ENCODE results near the gene ELP1.

ELP1 gene

GRCh38 chr9:108963459-108964143, 29.7 kb upstream of the ELP1 start:
- no peaks in the 10 kb centered on the region for H3K9me3 ChIP-seq (ENCODE audit: insufficient read depth, low read length)
- no peaks in the 10 kb centered on the region for H3K27me3 ChIP-seq (ENCODE audit: low read depth, low read length)
- no peak overlapping the region for H3K4me3 ChIP-seq (ENCODE audit: low read length)
- H3K79me2 ChIP-seq (ENCODE audit: low read length), result no peaks in the 10 kb centered on the region
- TF ChIP-seq, protein P1, sequence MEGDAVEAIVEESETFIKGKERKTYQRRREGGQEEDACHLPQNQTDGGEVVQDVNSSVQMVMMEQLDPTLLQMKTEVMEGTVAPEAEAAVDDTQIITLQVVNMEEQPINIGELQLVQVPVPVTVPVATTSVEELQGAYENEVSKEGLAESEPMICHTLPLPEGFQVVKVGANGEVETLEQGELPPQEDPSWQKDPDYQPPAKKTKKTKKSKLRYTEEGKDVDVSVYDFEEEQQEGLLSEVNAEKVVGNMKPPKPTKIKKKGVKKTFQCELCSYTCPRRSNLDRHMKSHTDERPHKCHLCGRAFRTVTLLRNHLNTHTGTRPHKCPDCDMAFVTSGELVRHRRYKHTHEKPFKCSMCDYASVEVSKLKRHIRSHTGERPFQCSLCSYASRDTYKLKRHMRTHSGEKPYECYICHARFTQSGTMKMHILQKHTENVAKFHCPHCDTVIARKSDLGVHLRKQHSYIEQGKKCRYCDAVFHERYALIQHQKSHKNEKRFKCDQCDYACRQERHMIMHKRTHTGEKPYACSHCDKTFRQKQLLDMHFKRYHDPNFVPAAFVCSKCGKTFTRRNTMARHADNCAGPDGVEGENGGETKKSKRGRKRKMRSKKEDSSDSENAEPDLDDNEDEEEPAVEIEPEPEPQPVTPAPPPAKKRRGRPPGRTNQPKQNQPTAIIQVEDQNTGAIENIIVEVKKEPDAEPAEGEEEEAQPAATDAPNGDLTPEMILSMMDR (IDR thresholded peaks at IDR 0.05; ENCODE audit: low read depth, low read length), result no peak
- no peak for TF ChIP-seq EZH2phosphoT487 (IDR thresholded peaks at IDR 0.05; ENCODE audit: low read depth)
- no peak overlapping the region for H3K9ac ChIP-seq (ENCODE audit: low read length)
- no peaks in the 10 kb centered on the region for H3K4me1 ChIP-seq (ENCODE audit: low read length)
- H2AFZ ChIP-seq (ENCODE audit: low read depth, low read length), result no peak overlapping the region
- H3K4me2 ChIP-seq (ENCODE audit: low read length), result no peak overlapping the region
- H4K20me1 ChIP-seq (ENCODE audit: insufficient read depth, low read length), result no peaks in the 10 kb centered on the region
- no peak overlapping the region for H3K27ac ChIP-seq (ENCODE audit: low read length)
- no peaks in the 10 kb centered on the region for H3K36me3 ChIP-seq (replicated peaks; ENCODE audit: low read depth, low read length)

- no peak overlapping the region for H3K27ac ChIP-seq (ENCODE audit: low read length)
- H4K20me1 ChIP-seq (ENCODE audit: insufficient read depth, low read length), result no peaks in the 10 kb centered on the region
- TF ChIP-seq, protein P1 (IDR thresholded peaks at IDR 0.05; ENCODE audit: low read depth, low read length), result no peak
- no peak for TF ChIP-seq EZH2phosphoT487 (IDR thresholded peaks at IDR 0.05; ENCODE audit: low read depth)
- no peaks in the 10 kb centered on the region for H3K27me3 ChIP-seq (ENCODE audit: low read depth, low read length)
- no peak overlapping the region for H2AFZ ChIP-seq (ENCODE audit: low read depth, low read length)
- no peaks in the 10 kb centered on the region for H3K79me2 ChIP-seq (ENCODE audit: low read length)
- H3K36me3 ChIP-seq (replicated peaks; ENCODE audit: low read depth, low read length), result no peaks in the 10 kb centered on the region
- no peaks in the 10 kb centered on the region for H3K4me1 ChIP-seq (ENCODE audit: low read length)
- no peak overlapping the region for H3K4me3 ChIP-seq (ENCODE audit: low read length)
- H3K4me2 ChIP-seq (ENCODE audit: low read length), result no peak overlapping the region
- no peaks in the 10 kb centered on the region for H3K9me3 ChIP-seq (ENCODE audit: insufficient read depth, low read length)
- no peak overlapping the region for H3K9ac ChIP-seq (ENCODE audit: low read length)
Measured at GRCh38 chr9:108961151-108961550, 27.2 kb upstream of the ELP1 start.

- Histone ChIP-seq H3K27me3 (ENCODE audit: low read depth, low read length) (no peaks in the 10 kb centered on the region), H3K4me2 (ENCODE audit: low read length) (no peak overlapping the region), H3K9me3 (ENCODE audit: insufficient read depth, low read length) (no peaks in the 10 kb centered on the region), H3K4me1 (ENCODE audit: low read length) (no peaks in the 10 kb centered on the region), H3K36me3 (replicated peaks; ENCODE audit: low read depth, low read length) (no peaks in the 10 kb centered on the region), H4K20me1 (ENCODE audit: insufficient read depth, low read length) (no peaks in the 10 kb centered on the region), H2AFZ (ENCODE audit: low read depth, low read length) (no peak overlapping the region), H3K79me2 (ENCODE audit: low read length) (no peaks in the 10 kb centered on the region), H3K27ac (ENCODE audit: low read length) (no peak overlapping the region), H3K4me3 (ENCODE audit: low read length) (no peak overlapping the region), H3K9ac (ENCODE audit: low read length) (no peak overlapping the region)
- TF ChIP-seq EZH2phosphoT487 (IDR thresholded peaks at IDR 0.05; ENCODE audit: low read depth), result no peak
- TF ChIP-seq, protein P1 (IDR thresholded peaks at IDR 0.05; ENCODE audit: low read depth, low read length), result no peak
Measured at GRCh38 chr9:108960331-108960730, 26.4 kb upstream of the ELP1 start.

DNA sequence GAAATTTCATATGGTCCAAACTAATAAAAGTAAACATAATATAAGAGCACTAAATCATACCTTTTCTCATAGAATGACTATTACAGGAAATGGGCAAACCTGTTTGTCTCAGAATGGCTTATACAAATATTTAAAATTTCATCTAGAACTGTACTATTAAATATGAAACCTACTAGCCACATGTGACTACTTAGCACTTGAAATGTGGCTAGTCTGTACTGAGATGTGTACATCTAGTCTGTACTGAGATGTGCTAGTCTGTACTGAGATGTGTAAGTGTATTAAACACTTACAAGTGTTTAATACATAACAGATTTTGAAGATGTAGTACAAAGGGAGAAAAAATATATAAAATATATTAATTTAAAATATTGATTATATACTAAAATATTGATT, 22.7 kb upstream of the ELP1 start:
- no peaks in the 10 kb centered on the region for H3K9me3 ChIP-seq (ENCODE audit: insufficient read depth, low read length)
- no peaks in the 10 kb centered on the region for H3K27me3 ChIP-seq (ENCODE audit: low read depth, low read length)
- no peaks in the 10 kb centered on the region for H3K4me1 ChIP-seq (ENCODE audit: low read length)
- no peak overlapping the region for H3K4me3 ChIP-seq (ENCODE audit: low read length)
- no peak overlapping the region for H3K27ac ChIP-seq (ENCODE audit: low read length)
- H3K79me2 ChIP-seq (ENCODE audit: low read length), result no peaks in the 10 kb centered on the region
- no peak overlapping the region for H3K4me2 ChIP-seq (ENCODE audit: low read length)
- H3K9ac ChIP-seq (ENCODE audit: low read length), result no peak overlapping the region
- no peaks in the 10 kb centered on the region for H3K36me3 ChIP-seq (replicated peaks; ENCODE audit: low read depth, low read length)
- TF ChIP-seq EZH2phosphoT487 (IDR thresholded peaks at IDR 0.05; ENCODE audit: low read depth), result no peak
- TF ChIP-seq, protein P1 (IDR thresholded peaks at IDR 0.05; ENCODE audit: low read depth, low read length), result no peak
- H2AFZ ChIP-seq (ENCODE audit: low read depth, low read length), result no peak overlapping the region
- H4K20me1 ChIP-seq (ENCODE audit: insufficient read depth, low read length), result no peaks in the 10 kb centered on the region

Measured in OCI-LY3 (cell line).